SK-N-SH (cell line): ENCODE results near the gene EHBP1L1. TPM values are rescaled to one million over a fixed set of nuclear protein-coding genes. Genes with fewer than 3 reads are reported as not detected.

Experiments used
- CTCF ChIA-PET: fragments of 300-600, 350-600 bp; formaldehyde crosslinking; extraction: SDS; loops from one replicate; lab custom pipeline; 2021; lab: Yijun Ruan, JAX
- POLR2A ChIA-PET: fragments of 350-600 bp; sonication (Branson Sonifier 250); formaldehyde crosslinking; extraction: SDS; loops from one replicate; lab custom pipeline; 2020; ENCODE audit warnings: antibody characterized with exemption, inconsistent platforms; lab: Yijun Ruan, JAX
- DNase-seq: peaks from one replicate; pipeline ENCODE4 v3.0.0; 2012
- H2AFZ ChIP-seq: fragments of 200-600 bp; sonication (generic); 2 replicates; pipeline ENCODE4 v1.8.1; 2016; ENCODE audit warnings: antibody characterized with exemption, mild to moderate bottlenecking, low read depth
- H3F3A ChIP-seq: fragments of 200-600 bp; sonication (generic); replicated peaks from 2 replicates; pipeline ENCODE3; 2016; ENCODE audit warnings: antibody characterized with exemption, mild to moderate bottlenecking; ENCODE audit not compliant: insufficient read depth
- H3K27ac ChIP-seq, 2 experiments: fragments of 200-500 bp in 1 of 2; fragments of 200-600 bp in 1 of 2; sonication (Bioruptor generic) in 1 of 2; sonication (generic), shearing (Covaris generic) in 1 of 2; 2 replicates each; pipeline versions ENCODE4 v1.5.1 to v1.6.1; 2014 to 2016; ENCODE audit warnings: low read depth in 2 of 2, inconsistent platforms in 1 of 2, low read length in 1 of 2, mild to moderate bottlenecking in 1 of 2, mixed read lengths in 1 of 2
- H3K27me3 ChIP-seq: fragments of 200-600 bp; sonication (generic), shearing (Covaris generic); 2 replicates; pipeline ENCODE4 v1.6.1; 2016; ENCODE audit warnings: mixed run types; ENCODE audit not compliant: insufficient read depth
- H3K36me3 ChIP-seq, 2 experiments: fragments of 200-500 bp in 1 of 2; fragments of 200-600 bp in 1 of 2; sonication (Bioruptor generic) in 1 of 2; sonication (generic) in 1 of 2; replicated peaks in 1 of 2; 2 replicates each; pipeline versions ENCODE3 to v1.5.1; 2014 to 2016; ENCODE audit warnings: low read length in 1 of 2, mild to moderate bottlenecking in 1 of 2; ENCODE audit not compliant: insufficient read depth in 2 of 2, control insufficient read depth in 1 of 2
- H3K4me1 ChIP-seq, 2 experiments: fragments of 200-500 bp in 1 of 2; fragments of 200-600 bp in 1 of 2; sonication (Bioruptor generic) in 1 of 2; sonication (generic), shearing (Covaris generic) in 1 of 2; 2 replicates each; pipeline versions ENCODE4 v1.5.1 to v1.6.1; 2014 to 2016; ENCODE audit warnings: low read depth in 1 of 2, low read length in 1 of 2, mixed run types in 1 of 2; ENCODE audit not compliant: insufficient read depth in 2 of 2, control insufficient read depth in 1 of 2
- H3K4me2 ChIP-seq: fragments of 200-600 bp; sonication (generic), shearing (Covaris generic); 2 replicates; pipeline ENCODE4 v1.6.1; 2017; ENCODE audit warnings: mixed run types
- H3K4me3 ChIP-seq, 2 experiments: fragments of 200-500 bp in 1 of 2; fragments of 200-600 bp in 1 of 2; sonication (Bioruptor generic) in 1 of 2; sonication (generic), shearing (Covaris generic) in 1 of 2; 2 replicates each; pipeline versions ENCODE4 v1.5.1 to v1.8.1; 2014 to 2016; ENCODE audit warnings: low read depth in 2 of 2, inconsistent platforms in 1 of 2, low read length in 1 of 2, mild to moderate bottlenecking in 1 of 2, mixed read lengths in 1 of 2, moderate library complexity in 1 of 2
- H3K79me2 ChIP-seq: fragments of 200-600 bp; sonication (generic); 2 replicates; pipeline ENCODE4 v1.8.1; 2017; ENCODE audit warnings: mild to moderate bottlenecking; ENCODE audit not compliant: insufficient read depth
- H3K9ac ChIP-seq: fragments of 200-600 bp; sonication (generic); 2 replicates; pipeline ENCODE4 v1.6.1; 2017; ENCODE audit warnings: mixed run types
- H3K9me2 ChIP-seq: fragments of 200-600 bp; sonication (generic); 2 replicates; pipeline ENCODE4 v1.6.1; 2017; ENCODE audit warnings: mixed run types
- H3K9me3 ChIP-seq: fragments of 200-600 bp; sonication (generic); 2 replicates; pipeline ENCODE4 v1.6.1; 2017; ENCODE audit warnings: mixed run types, mild to moderate bottlenecking, moderate library complexity
- H4K20me1 ChIP-seq: fragments of 200-600 bp; sonication (generic); 2 replicates; pipeline ENCODE4 v1.6.1; 2017; ENCODE audit warnings: mild to moderate bottlenecking, mixed run types; ENCODE audit not compliant: insufficient read depth
- CHD2 ChIP-seq: fragments of 150-350 bp; IDR thresholded peaks from 2 replicates; pipeline ENCODE4 v1.6.1; 2018; ENCODE audit warnings: low read length; ENCODE audit not compliant: partially characterized antibody
- GABPA ChIP-seq: IDR thresholded peaks from 2 replicates; pipeline ENCODE4 v1.4.0; 2012; ENCODE audit warnings: low read depth, mild to moderate bottlenecking
- JUND ChIP-seq: IDR thresholded peaks from 2 replicates; pipeline ENCODE4 v1.4.0; 2012
- MEF2A ChIP-seq: IDR thresholded peaks from 2 replicates; pipeline ENCODE4 v1.4.0; 2012; ENCODE audit warnings: low read depth, borderline replicate concordance
- RCOR1 ChIP-seq: fragments of 150-350 bp; IDR thresholded peaks from 2 replicates; pipeline ENCODE4 v1.6.1; 2017; ENCODE audit warnings: antibody characterized with exemption, low read length
- SIN3A ChIP-seq: IDR thresholded peaks from 2 replicates; pipeline ENCODE4 v1.6.1; 2012; ENCODE audit warnings: low read depth, mild to moderate bottlenecking, low read length, moderate library complexity, borderline replicate concordance
- SMC3 ChIP-seq: IDR thresholded peaks from 2 replicates; pipeline ENCODE4 v1.6.1; 2012; ENCODE audit warnings: low read depth, low read length, improper control_type of control experiment
- TAF1 ChIP-seq: IDR thresholded peaks from 2 replicates; pipeline ENCODE4 v1.6.1; 2012; ENCODE audit warnings: low read depth, mild to moderate bottlenecking, low read length, moderate library complexity, borderline replicate concordance
- TEAD4 ChIP-seq: IDR thresholded peaks from 2 replicates; pipeline ENCODE4 v1.4.0; 2012; ENCODE audit warnings: mild to moderate bottlenecking, borderline replicate concordance; ENCODE audit not compliant: insufficient read depth
- YY1 ChIP-seq: IDR thresholded peaks from 2 replicates; pipeline ENCODE4 v1.4.0; 2012; ENCODE audit warnings: low read depth, mild to moderate bottlenecking
- WGBS: methylation state at CpG from one replicate; pipeline ENCODE4 v1.1.6; 2017; ENCODE audit warnings: low lambda C conversion rate; 5-methylcytosine and 5-hydroxymethylcytosine counted together
- polyA plus RNA-seq, 3 experiments: library from polyadenylated mRNA; depleted of rRNA; stranded (reverse); fragments of >200 nt; gene quantifications; 2 replicates each; pipeline ENCODE4 v1.2.3, GENCODE V29; 2012
- TF ChIP-seq, protein P1 (sequence below): IDR thresholded peaks from 2 replicates; pipeline ENCODE4; 2012
- TF ChIP-seq, protein P2 (sequence below): IDR thresholded peaks from 2 replicates; pipeline ENCODE4 v1.4.0; 2012; ENCODE audit warnings: low read depth
- TF ChIP-seq, protein P3 (sequence below): IDR thresholded peaks from 2 replicates; pipeline ENCODE4 v1.4.0; 2012; ENCODE audit warnings: low read depth, borderline replicate concordance
- TF ChIP-seq, protein P4 (sequence below): fragments of 150-350 bp; IDR thresholded peaks from 2 replicates; pipeline ENCODE4 v1.6.1; 2017; ENCODE audit warnings: antibody characterized with exemption, low read length, low read depth, borderline replicate concordance
- TF ChIP-seq, protein P5 (sequence below): fragments of 150-350 bp; IDR thresholded peaks from 2 replicates; pipeline ENCODE4 v1.6.1; 2016; ENCODE audit warnings: mild to moderate bottlenecking, low read depth, low read length

Gene EHBP1L1
- polyA plus RNA-seq, 1 of the 3 experiments (the other 2 are of a cell fraction), result 48.7 TPM

DNA sequence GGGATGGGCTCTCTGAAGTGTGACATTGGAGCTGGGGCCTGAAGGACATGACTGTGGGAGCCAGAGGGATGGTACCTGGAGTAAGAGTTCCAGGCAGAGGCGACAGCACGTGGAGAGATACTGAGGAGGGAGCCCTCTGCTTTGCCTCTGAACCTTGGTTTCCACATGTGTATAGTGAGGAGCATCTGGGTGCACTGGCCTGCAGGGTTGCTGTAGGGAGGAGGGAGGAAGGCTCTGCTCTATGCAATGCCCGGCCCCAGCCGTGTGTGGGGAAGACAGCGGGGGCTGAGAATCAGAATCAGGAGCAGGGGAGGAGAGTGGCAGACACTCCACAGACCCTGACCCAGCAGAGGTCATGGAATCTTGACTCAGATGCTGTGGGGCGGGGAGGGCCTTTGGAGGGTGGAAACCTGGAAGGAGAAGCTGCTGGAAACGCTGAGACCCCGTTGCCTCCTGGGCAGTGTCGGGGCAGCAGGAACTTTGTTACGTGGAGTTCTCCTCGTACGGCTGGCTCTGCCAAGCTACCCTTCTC is 47.0 kb upstream of the EHBP1L1 start:
- H4K20me1 ChIP-seq, result peaks cover 13% of the 10 kb centered on the region; the same call in 1 of the 2 replicates
- peaks cover 5 to 17% of the 10 kb centered on the region in 2 experiments; a peak in 3 of 4 replicates for H3K4me1 ChIP-seq
- no peak for DNase-seq
- no peak overlapping the region for H2AFZ ChIP-seq
- no peak overlapping the region for H3K4me3 ChIP-seq
- no peaks in the 10 kb centered on the region for H3K9me3 ChIP-seq
- no peak overlapping the region for H3K9ac ChIP-seq
- TF ChIP-seq GABPA, result no peak
- TF ChIP-seq SMC3, result no peak
- TF ChIP-seq, protein P1, sequence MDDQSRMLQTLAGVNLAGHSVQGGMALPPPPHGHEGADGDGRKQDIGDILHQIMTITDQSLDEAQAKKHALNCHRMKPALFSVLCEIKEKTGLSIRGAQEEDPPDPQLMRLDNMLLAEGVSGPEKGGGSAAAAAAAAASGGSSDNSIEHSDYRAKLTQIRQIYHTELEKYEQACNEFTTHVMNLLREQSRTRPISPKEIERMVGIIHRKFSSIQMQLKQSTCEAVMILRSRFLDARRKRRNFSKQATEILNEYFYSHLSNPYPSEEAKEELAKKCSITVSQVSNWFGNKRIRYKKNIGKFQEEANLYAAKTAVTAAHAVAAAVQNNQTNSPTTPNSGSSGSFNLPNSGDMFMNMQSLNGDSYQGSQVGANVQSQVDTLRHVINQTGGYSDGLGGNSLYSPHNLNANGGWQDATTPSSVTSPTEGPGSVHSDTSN, result no peak
- TF ChIP-seq SIN3A, result no peak
- no peak for TF ChIP-seq TAF1
- TF ChIP-seq, protein P2, sequence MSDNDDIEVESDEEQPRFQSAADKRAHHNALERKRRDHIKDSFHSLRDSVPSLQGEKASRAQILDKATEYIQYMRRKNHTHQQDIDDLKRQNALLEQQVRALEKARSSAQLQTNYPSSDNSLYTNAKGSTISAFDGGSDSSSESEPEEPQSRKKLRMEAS, result no peak
- no peak for TF ChIP-seq JUND
- TF ChIP-seq TEAD4, result no peak
- TF ChIP-seq YY1, result no peak
- TF ChIP-seq, protein P3, sequence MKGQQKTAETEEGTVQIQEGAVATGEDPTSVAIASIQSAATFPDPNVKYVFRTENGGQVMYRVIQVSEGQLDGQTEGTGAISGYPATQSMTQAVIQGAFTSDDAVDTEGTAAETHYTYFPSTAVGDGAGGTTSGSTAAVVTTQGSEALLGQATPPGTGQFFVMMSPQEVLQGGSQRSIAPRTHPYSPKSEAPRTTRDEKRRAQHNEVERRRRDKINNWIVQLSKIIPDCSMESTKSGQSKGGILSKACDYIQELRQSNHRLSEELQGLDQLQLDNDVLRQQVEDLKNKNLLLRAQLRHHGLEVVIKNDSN, result no peak
- TF ChIP-seq, protein P4, sequence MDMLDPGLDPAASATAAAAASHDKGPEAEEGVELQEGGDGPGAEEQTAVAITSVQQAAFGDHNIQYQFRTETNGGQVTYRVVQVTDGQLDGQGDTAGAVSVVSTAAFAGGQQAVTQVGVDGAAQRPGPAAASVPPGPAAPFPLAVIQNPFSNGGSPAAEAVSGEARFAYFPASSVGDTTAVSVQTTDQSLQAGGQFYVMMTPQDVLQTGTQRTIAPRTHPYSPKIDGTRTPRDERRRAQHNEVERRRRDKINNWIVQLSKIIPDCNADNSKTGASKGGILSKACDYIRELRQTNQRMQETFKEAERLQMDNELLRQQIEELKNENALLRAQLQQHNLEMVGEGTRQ, result no peak
- CTCF ChIA-PET, result interaction anchor here (0.9 to 6.7 kb wide), 6 partner anchors 11 to 65 kb away, joined by 3 to 69 read pairs (median 6); partner anchors contain the start of gene ZNRD2
- 87% methylated on average over 12 of the region's 12 CpGs for whole genome bisulfite sequencing
- H3F3A ChIP-seq, result peaks cover 19% of the 10 kb centered on the region
- POLR2A ChIA-PET, result interaction anchor here (1.0 kb wide), 1 partner anchor 23 kb away, joined by 3 read pairs; no protein-coding TSS in a partner anchor
- no peaks in the 10 kb centered on the region for H3K27me3 ChIP-seq
- peaks cover 20 to 45% of the 10 kb centered on the region in 2 experiments for H3K36me3 ChIP-seq
- no peak overlapping the region for H3K4me2 ChIP-seq
- H3K9me2 ChIP-seq, result no peaks in the 10 kb centered on the region
- peaks cover 30% of the 10 kb centered on the region for H3K79me2 ChIP-seq
- no peak overlapping the region for H3K27ac ChIP-seq

DNA sequence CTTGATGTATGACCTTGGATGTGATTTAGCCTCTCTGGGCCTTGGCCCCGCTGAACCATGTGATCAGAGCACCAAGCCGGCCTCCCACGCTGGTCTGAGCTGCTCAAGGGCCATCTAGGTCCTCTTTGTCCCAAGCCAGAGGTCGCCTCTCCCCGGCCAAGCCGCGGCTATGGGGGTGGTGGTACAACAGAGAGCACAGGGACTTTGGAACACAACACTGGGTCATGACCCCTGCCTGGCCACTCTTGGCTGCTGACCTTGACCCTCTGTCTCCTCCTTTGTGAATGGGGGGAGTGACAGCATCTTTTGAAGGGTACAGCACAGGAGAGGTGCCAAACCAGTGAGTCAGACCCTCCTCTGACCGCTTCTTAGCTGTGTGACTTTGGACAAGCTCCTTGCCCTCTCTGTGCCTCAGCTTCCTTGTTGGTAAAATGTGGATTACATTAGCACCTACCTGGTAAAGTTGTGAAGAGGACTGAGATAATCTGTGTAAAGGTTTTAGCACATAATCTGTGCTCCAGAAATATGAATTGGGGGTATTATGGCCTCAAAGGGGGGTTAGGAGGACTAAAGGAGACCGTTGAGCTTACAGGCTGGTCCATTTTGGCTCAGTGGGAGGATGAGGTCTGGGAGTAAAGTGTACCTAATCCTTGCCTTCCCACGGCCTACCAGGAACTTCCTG is 46.2 kb upstream of the EHBP1L1 start:
- H2AFZ ChIP-seq, result no peak overlapping the region
- peaks cover 20 to 45% of the 10 kb centered on the region in 2 experiments for H3K36me3 ChIP-seq
- H3K27ac ChIP-seq, result no peak overlapping the region
- H3K4me1 ChIP-seq, result peaks cover 5 to 11% of the 10 kb centered on the region in 2 experiments; a peak in 3 of 4 replicates
- no peaks in the 10 kb centered on the region for H3K9me3 ChIP-seq
- POLR2A ChIA-PET, result interaction anchor here (1.0 kb wide), 1 partner anchor 22 kb away, joined by 3 read pairs; no protein-coding TSS in a partner anchor
- H3F3A ChIP-seq, result peaks cover 22% of the 10 kb centered on the region
- TF ChIP-seq, protein P2, result no peak
- TF ChIP-seq, protein P5, sequence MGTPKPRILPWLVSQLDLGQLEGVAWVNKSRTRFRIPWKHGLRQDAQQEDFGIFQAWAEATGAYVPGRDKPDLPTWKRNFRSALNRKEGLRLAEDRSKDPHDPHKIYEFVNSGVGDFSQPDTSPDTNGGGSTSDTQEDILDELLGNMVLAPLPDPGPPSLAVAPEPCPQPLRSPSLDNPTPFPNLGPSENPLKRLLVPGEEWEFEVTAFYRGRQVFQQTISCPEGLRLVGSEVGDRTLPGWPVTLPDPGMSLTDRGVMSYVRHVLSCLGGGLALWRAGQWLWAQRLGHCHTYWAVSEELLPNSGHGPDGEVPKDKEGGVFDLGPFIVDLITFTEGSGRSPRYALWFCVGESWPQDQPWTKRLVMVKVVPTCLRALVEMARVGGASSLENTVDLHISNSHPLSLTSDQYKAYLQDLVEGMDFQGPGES, result no peak
- TF ChIP-seq GABPA (no peak), JUND (no peak), MEF2A (no peak), CHD2 (no peak), RCOR1 (no peak)
- TF ChIP-seq, protein P4, result no peak
- TF ChIP-seq, all 33 proteins: peak for 0
- DNase-seq, result peak; percentile 4
- no peak overlapping the region for H3K4me2 ChIP-seq
- peaks cover 13% of the 10 kb centered on the region; the same call in 1 of the 2 replicates for H4K20me1 ChIP-seq
- H3K9me2 ChIP-seq, result no peaks in the 10 kb centered on the region
- no peak overlapping the region for H3K9ac ChIP-seq
- H3K4me3 ChIP-seq, result no peak overlapping the region
- H3K27me3 ChIP-seq, result no peaks in the 10 kb centered on the region
- H3K79me2 ChIP-seq, result peaks cover 30% of the 10 kb centered on the region
- 92% methylated on average over 9 of the region's 10 CpGs for WGBS
- CTCF ChIA-PET, result interaction anchor here (0.5 to 6.7 kb wide), 8 partner anchors 11 to 73 kb away, joined by 3 to 69 read pairs (median 4); partner anchors contain the start of gene ZNRD2
